SK-N-SH (cell line): Measurements from ENCODE around the gene TRPM6.

Experiments
- CTCF ChIP-seq: fragments of 200-600 bp; sonication (generic); IDR thresholded peaks from 2 replicates; pipeline ENCODE4 v1.6.1; 2017; ENCODE audit warnings: antibody characterized with exemption, mild to moderate bottlenecking, moderate library complexity
- FOSL2 ChIP-seq: IDR thresholded peaks from 2 replicates; pipeline ENCODE4 v1.4.0; 2012; ENCODE audit warnings: low read depth, mild to moderate bottlenecking, moderate library complexity, borderline replicate concordance
- MEF2A ChIP-seq: IDR thresholded peaks from 2 replicates; pipeline ENCODE4 v1.4.0; 2012; ENCODE audit warnings: low read depth, borderline replicate concordance
- NFIC ChIP-seq: IDR thresholded peaks from 2 replicates; pipeline ENCODE4 v1.4.0; 2012; ENCODE audit warnings: borderline replicate concordance
- POLR2AphosphoS5 ChIP-seq: IDR thresholded peaks from 2 replicates; pipeline ENCODE4 v1.6.1; 2012; ENCODE audit warnings: low read depth, low read length
- SMC3 ChIP-seq: IDR thresholded peaks from 2 replicates; pipeline ENCODE4 v1.6.1; 2012; ENCODE audit warnings: low read depth, low read length, improper control_type of control experiment

GRCh38 chr9:74795081-74795480 lies 92.6 kb downstream of the TRPM6 start:
- TF ChIP-seq SMC3: no peak
- no peak for TF ChIP-seq MEF2A
- no peak for TF ChIP-seq FOSL2
- no peak for TF ChIP-seq CTCF
- TF ChIP-seq NFIC: no peak
- no peak for TF ChIP-seq POLR2AphosphoS5
